Loucy (cell line): ENCODE measurements around the gene GCH1.

ENCODE experiments used
- H2AFZ ChIP-seq: fragments of 200-600 bp; sonication (generic); 2 replicates; pipeline ENCODE4 v1.6.0; 2016; ENCODE audit warnings: antibody characterized with exemption, mild to moderate bottlenecking, low read length, moderate library complexity
- H3F3A ChIP-seq: fragments of 200-600 bp; 2 replicates; pipeline ENCODE4 v1.6.0; 2016; ENCODE audit warnings: antibody characterized with exemption, low read depth, mild to moderate bottlenecking
- H3K27me3 ChIP-seq: fragments of 200-600 bp; sonication (generic); 2 replicates; pipeline ENCODE4 v1.6.1; 2014; ENCODE audit warnings: low read length, mild to moderate bottlenecking; ENCODE audit not compliant: insufficient read depth, poor library complexity, severe bottlenecking
- H3K36me3 ChIP-seq: fragments of 200-600 bp; sonication (generic); 2 replicates; pipeline ENCODE4 v1.6.1; 2016; ENCODE audit warnings: low read length; ENCODE audit not compliant: insufficient read depth
- H3K4me1 ChIP-seq: fragments of 200-600 bp; sonication (generic); 2 replicates; pipeline ENCODE4 v1.5.1; 2014; ENCODE audit warnings: low read length, mild to moderate bottlenecking; ENCODE audit not compliant: insufficient read depth, poor library complexity, severe bottlenecking
- H3K4me2 ChIP-seq: fragments of 200-600 bp; sonication (generic); 2 replicates; pipeline ENCODE4 v1.6.0; 2014; ENCODE audit warnings: antibody characterized with exemption, low read length, low read depth, mild to moderate bottlenecking; ENCODE audit not compliant: poor library complexity, severe bottlenecking
- H3K4me3 ChIP-seq: fragments of 200-600 bp; sonication (generic); 2 replicates; pipeline ENCODE4 v1.5.1; 2014; ENCODE audit warnings: low read length, mild to moderate bottlenecking, mixed read lengths; ENCODE audit not compliant: poor library complexity, severe bottlenecking
- H3K79me2 ChIP-seq: fragments of 200-600 bp; sonication (generic); 2 replicates; pipeline ENCODE4 v1.6.1; 2014; ENCODE audit warnings: low read length; ENCODE audit not compliant: insufficient read depth
- H3K9ac ChIP-seq: fragments of 200-600 bp; sonication (generic); 2 replicates; pipeline ENCODE4 v1.6.0; 2014; ENCODE audit warnings: mild to moderate bottlenecking, low read depth, low read length, moderate library complexity; ENCODE audit not compliant: poor library complexity, severe bottlenecking
- H3K9me2 ChIP-seq: fragments of 200-600 bp; sonication (generic); replicated peaks from 2 replicates; pipeline ENCODE4 v1.6.1; 2016; ENCODE audit warnings: low read depth, low read length, mixed read lengths
- H3K9me3 ChIP-seq: fragments of 200-600 bp; sonication (generic); 2 replicates; pipeline ENCODE4 v1.6.1; 2014; ENCODE audit warnings: mild to moderate bottlenecking, antibody characterized with exemption, low read length, low read depth; ENCODE audit not compliant: insufficient read depth
- H4K20me1 ChIP-seq: fragments of 200-600 bp; sonication (generic); 2 replicates; pipeline ENCODE4 v1.6.0; 2014; ENCODE audit warnings: antibody characterized with exemption, low read length, mild to moderate bottlenecking; ENCODE audit not compliant: insufficient read depth, poor library complexity, severe bottlenecking
- CTCF ChIP-seq: fragments of 200-600 bp; sonication (generic); conservative IDR thresholded peaks from 2 replicates; pipeline ENCODE4 v1.5.1; 2014; ENCODE audit warnings: mild to moderate bottlenecking, antibody characterized with exemption, low read length
- EZH2phosphoT487 ChIP-seq: fragments of 200-600 bp; IDR thresholded peaks from 2 replicates; pipeline ENCODE4 v1.6.1; 2018; ENCODE audit warnings: antibody characterized with exemption, mild to moderate bottlenecking, moderate library complexity, borderline replicate concordance

Gene GCH1

GRCh38 chr14:54837508-54838149 lies 65.0 kb downstream of the GCH1 start:
- Histone ChIP-seq H3K36me3 (peaks cover 10% of the 10 kb centered on the region; the same call in 1 of the 2 replicates), H4K20me1 (no peaks in the 10 kb centered on the region), H2AFZ (no peak overlapping the region), H3K79me2 (no peaks in the 10 kb centered on the region), H3K9me2 (no peaks in the 10 kb centered on the region), H3K27me3 (no peaks in the 10 kb centered on the region), H3K9ac (no peak overlapping the region), H3K9me3 (no peaks in the 10 kb centered on the region), H3K4me1 (no peaks in the 10 kb centered on the region), H3K4me2 (no peak overlapping the region), H3F3A (no peaks in the 10 kb centered on the region), H3K4me3 (no peak overlapping the region)
- no peak for TF ChIP-seq EZH2phosphoT487

- no peak overlapping the region for H3K4me3 ChIP-seq
- H3K9me2 ChIP-seq = no peaks in the 10 kb centered on the region
- H3F3A ChIP-seq = no peaks in the 10 kb centered on the region
- no peaks in the 10 kb centered on the region for H4K20me1 ChIP-seq
- no peaks in the 10 kb centered on the region for H3K9me3 ChIP-seq
- H2AFZ ChIP-seq = no peak overlapping the region
- TF ChIP-seq EZH2phosphoT487 (no peak), CTCF (no peak)
- no peaks in the 10 kb centered on the region for H3K27me3 ChIP-seq
- H3K36me3 ChIP-seq = peaks cover 7% of the 10 kb centered on the region; the same call in 1 of the 2 replicates
- H3K9ac ChIP-seq = no peak overlapping the region
- H3K4me1 ChIP-seq = no peaks in the 10 kb centered on the region
- no peaks in the 10 kb centered on the region for H3K79me2 ChIP-seq
- no peak overlapping the region for H3K4me2 ChIP-seq
These were observed 66.4 kb downstream of the GCH1 start for GRCh38 chr14:54836231-54836630.

GRCh38 chr14:54834727-54835126 lies 67.9 kb downstream of the GCH1 start:
- no peak for TF ChIP-seq EZH2phosphoT487
- no peak for TF ChIP-seq CTCF
- no peak overlapping the region for H3K9ac ChIP-seq
- no peaks in the 10 kb centered on the region for H3K79me2 ChIP-seq
- H3K9me2 ChIP-seq = no peaks in the 10 kb centered on the region
- no peaks in the 10 kb centered on the region for H3K36me3 ChIP-seq
- H3F3A ChIP-seq = no peaks in the 10 kb centered on the region
- H3K4me1 ChIP-seq = no peaks in the 10 kb centered on the region
- no peaks in the 10 kb centered on the region for H3K27me3 ChIP-seq
- no peak overlapping the region for H2AFZ ChIP-seq
- H3K4me2 ChIP-seq = no peak overlapping the region
- no peak overlapping the region for H3K4me3 ChIP-seq
- no peaks in the 10 kb centered on the region for H4K20me1 ChIP-seq
- no peaks in the 10 kb centered on the region for H3K9me3 ChIP-seq

GRCh38 chr14:54834081-54834480 lies 68.5 kb downstream of the GCH1 start:
- no peaks in the 10 kb centered on the region for H3K9me3 ChIP-seq
- no peaks in the 10 kb centered on the region for H3K27me3 ChIP-seq
- H3K79me2 ChIP-seq = no peaks in the 10 kb centered on the region
- no peaks in the 10 kb centered on the region for H3K4me1 ChIP-seq
- H3K9ac ChIP-seq = no peak overlapping the region
- no peak overlapping the region for H2AFZ ChIP-seq
- H3F3A ChIP-seq = no peaks in the 10 kb centered on the region
- no peak for TF ChIP-seq EZH2phosphoT487
- H3K36me3 ChIP-seq = no peaks in the 10 kb centered on the region
- H3K4me2 ChIP-seq = no peak overlapping the region
- no peaks in the 10 kb centered on the region for H3K9me2 ChIP-seq
- H4K20me1 ChIP-seq = no peaks in the 10 kb centered on the region
- H3K4me3 ChIP-seq = no peak overlapping the region
